GM21723 (cell line): ENCODE measurements around the gene CPNE6.

Experiments
- ATAC-seq: cut with Tn5 transposase; IDR thresholded peaks from one replicate; pipeline ENCODE4 v1.9.1; 2021; ENCODE audit warnings: mild to moderate bottlenecking, moderate library complexity; ENCODE audit not compliant: unreplicated experiment

The CPNE6 gene

DNA sequence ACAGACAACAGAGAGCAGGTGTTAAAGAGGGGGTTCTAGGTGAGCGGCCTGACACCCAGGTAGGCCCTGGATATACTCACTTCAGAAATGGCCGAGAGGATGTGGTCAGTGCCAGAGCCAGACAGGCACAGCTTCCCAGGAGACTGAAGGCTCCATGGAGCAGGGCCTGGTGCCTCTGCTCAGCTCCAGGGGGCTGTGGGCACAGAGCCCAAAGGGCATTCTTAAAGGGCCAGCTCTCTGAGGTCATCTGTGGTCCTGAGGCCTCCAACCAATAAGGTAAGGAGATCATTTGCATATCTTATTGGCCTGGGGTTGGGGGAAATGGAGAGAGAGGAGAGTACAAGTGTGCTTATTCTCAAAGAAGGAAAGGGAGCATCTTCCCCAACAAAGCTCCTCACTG, 13.1 kb downstream of the CPNE6 start:
- no peak for ATAC-seq

- no peak for ATAC-seq
Measured at GRCh38 chr14:24085215-24085614, 13.9 kb downstream of the CPNE6 start.

GRCh38 chr14:24086193-24086955, 15.0 kb downstream of the CPNE6 start:
- no peak for ATAC-seq

DNA sequence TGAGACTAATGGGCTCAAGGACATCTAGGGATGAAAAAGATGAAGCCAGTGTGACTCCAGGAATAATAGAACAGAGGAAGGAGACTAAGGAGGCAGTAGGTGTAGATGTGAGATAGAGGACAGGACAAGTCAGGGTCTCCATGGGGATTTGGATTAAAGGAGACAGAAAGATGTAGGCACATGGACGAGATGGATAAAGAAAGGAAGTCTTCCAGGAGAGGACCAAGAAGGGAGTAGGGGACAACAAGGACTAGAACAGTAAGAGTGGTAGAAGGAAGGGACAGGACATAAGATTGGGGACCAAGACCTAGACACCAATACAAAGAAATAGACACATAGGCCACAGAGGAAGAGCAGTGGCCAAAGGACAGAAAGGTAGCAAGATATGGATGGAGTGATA, 15.6 kb downstream of the CPNE6 start:
- no peak for ATAC-seq

- no peak for ATAC-seq
Measured at GRCh38 chr14:24088095-24088494, 16.7 kb downstream of the CPNE6 start.

- no peak for ATAC-seq
Measured at GRCh38 chr14:24089890-24090289, 18.5 kb downstream of the CPNE6 start.

GRCh38 chr14:24092110-24092504, 20.7 kb downstream of the CPNE6 start:
- no peak for ATAC-seq

DNA sequence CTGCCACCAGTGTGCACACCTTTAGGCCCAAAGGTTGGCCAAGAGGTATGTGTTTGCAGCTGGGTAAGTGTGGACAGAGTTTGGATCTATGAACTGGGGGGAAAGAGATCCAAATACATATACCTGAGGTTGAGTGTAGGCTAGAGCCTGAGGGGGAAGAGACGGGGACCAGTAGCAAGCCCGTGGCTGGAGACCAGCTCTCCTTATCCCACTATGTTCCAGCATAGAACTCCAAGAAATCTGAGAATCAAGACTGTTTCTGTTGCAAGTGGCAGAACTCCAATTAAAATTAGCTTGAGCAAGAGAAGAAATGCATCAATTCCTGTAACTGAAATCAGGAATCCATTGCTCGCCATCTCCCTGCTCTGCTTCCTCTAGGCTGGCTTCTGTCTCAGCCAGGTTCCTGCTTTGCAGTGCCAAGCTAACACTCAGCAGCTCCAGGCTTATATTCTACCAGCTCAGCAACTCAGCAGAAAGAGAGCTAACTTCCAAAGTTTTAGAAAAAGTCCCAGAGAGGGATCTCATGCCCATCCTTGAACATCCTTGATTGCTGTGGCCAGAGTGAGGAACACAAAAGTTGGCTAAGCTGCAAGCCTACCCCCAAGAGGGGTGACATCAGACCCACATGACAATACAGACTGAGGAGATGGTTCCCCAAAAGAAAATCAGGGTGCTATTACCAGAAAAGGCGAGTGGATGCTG, 21.3 kb downstream of the CPNE6 start:
- ATAC-seq: no peak

- ATAC-seq: no peak
Measured at GRCh38 chr14:24093207-24093900, 22.0 kb downstream of the CPNE6 start.

DNA sequence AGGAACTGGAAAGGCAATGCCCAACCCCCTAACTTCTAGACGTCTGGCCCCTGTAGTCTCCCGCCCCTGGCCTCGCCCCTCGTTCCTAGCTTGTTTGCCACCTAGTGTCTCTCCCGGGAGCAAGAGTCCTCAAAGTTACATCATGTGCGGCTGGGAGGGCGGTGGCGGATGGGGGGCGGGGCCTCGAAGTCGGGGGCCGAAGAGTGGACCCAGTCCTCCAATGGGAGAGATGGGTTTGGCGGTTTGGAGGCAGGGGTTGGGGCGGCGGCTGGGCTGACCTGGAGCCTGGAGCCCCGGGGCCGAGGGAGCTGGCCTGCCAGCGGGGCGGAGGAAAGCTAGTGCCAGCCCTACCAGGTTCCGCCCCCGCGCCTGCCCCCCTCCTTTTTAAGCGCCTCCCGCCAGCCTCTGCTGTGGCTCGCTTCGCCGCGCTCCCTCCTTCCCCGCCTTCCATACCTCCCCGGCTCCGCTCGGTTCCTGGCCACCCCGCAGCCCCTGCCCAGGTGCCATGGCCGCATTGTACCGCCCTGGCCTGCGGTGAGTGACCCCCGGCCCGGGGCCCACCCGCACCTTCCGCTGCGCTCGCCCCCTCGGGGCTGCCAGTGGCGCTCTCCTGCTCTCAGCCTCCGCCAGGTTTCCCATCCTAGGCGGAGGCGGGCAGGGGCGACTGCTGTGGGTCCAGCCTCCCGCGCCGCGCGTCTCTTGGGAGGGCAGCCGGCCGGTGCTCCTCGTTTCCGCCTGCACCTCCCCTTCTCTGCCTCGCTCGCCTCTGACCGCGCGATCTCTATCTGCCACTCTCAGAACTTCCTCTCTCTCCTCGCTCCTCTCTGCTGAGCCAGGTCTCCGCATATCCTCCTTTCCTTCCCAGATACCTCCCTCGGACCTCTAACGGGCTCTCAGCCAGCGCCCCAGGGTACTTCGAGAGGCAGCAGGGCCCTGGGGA, 22.8 kb downstream of the CPNE6 start, which contains the start of gene PCK2:
TSS of gene PCK2 (plus strand) at position 411 of the 940 bp plus-strand sequence. CDS start at position 506, 95 bp downstream.
- peak; percentile 51 for ATAC-seq

DNA sequence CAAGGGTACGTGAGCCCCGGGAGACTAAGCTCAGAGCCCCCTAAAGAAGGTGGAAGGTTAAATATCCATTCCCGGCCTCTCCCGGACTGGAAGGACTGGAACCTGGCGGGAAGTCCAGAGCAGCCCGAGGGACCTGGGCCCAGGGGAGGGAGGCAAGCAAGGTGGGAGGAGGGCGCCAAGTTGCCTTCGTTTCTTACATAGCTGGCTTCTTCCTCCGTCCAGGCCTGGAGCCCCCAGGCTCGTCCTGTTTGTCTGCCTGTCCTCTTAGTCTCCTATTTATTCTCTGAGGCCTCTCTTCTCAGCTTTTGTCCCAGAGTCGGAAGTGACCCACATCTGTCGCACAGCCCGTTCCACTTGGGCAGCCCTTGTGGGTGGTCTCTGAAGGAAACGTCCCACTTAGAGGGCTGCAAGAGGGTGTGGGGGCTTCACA, 23.5 kb downstream of the CPNE6 start:
- peak; percentile 7 for ATAC-seq

- ATAC-seq: peak; percentile 72
Measured at GRCh38 chr14:24095271-24096068, 24.1 kb downstream of the CPNE6 start.

GRCh38 chr14:24096545-24097181, 25.3 kb downstream of the CPNE6 start:
- no peak for ATAC-seq

- no peak for ATAC-seq
Measured at GRCh38 chr14:24098229-24098926, 27.0 kb downstream of the CPNE6 start.

DNA sequence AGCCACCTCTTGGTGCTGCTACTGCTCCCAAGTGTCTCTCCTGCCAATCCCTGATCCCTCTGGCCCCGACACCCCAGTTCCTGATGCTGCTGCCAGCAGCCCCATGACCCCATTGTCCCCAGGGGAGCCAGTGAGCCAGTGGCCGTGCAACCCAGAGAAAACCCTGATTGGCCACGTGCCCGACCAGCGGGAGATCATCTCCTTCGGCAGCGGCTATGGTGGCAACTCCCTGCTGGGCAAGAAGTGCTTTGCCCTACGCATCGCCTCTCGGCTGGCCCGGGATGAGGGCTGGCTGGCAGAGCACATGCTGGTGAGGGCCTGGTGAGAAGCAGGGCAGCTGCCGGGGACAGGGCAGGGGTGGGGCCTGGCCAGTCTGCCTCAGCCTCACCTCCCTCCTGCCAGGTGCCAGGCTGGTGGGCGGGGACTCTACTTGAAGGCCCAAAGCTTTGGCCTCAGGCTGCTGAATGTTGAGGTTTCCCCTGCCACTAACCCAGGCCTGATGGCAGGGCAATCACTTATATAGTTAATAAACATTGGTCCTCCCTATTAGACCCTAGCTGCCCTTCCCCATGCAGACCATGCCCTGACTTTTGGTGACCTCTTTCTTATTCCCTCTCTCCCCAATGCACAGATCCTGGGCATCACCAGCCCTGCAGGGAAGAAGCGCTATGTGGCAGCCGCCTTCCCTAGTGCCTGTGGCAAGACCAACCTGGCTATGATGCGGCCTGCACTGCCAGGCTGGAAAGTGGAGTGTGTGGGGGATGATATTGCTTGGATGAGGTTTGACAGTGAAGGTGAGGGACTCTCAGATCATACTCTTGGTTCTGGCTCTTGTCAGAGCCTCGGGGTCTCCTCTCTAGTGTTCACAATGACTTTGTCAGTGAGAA, 27.8 kb downstream of the CPNE6 start:
- no peak for ATAC-seq

- ATAC-seq: no peak
Measured at GRCh38 chr14:24100197-24100981, 29.0 kb downstream of the CPNE6 start.

DNA sequence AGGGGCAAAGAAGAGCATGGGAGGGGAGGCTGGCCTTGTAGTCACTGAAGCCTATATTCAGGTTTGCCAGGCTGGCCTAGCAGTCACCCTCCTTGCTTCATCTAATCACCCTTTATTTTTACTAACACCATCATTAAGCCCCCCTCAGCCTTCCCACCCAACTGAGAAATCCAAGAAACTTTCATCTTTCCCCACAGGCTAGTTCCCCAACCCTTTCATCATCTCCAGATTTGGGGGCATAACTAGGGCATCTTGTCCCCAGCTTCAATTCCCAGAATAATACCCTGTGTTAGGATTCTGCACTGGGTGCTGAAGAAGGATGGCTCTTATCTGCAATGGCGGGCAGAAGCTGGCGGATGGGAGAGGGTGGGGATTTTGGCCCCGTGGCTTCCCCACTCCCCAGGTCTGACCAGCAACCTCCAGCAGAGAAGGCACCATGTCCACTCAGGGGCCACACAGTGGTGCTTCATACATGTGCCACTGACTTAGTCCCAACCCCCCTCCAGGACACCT, 29.7 kb downstream of the CPNE6 start:
- no peak for ATAC-seq
